Effector CD8-positive, alpha-beta T cell (primary cell): ENCODE measurements around the gene ITCH.
"Not testable (repeated sequence)": the region's sequence is repeated elsewhere in the genome, so short reads cannot be mapped to it uniquely, and the experiment has no call there.

ENCODE experiments used
- DNase-seq: peaks from one replicate; lab custom pipeline; 2025; lab: John Stamatoyannopoulos, UW

Gene ITCH

DNA sequence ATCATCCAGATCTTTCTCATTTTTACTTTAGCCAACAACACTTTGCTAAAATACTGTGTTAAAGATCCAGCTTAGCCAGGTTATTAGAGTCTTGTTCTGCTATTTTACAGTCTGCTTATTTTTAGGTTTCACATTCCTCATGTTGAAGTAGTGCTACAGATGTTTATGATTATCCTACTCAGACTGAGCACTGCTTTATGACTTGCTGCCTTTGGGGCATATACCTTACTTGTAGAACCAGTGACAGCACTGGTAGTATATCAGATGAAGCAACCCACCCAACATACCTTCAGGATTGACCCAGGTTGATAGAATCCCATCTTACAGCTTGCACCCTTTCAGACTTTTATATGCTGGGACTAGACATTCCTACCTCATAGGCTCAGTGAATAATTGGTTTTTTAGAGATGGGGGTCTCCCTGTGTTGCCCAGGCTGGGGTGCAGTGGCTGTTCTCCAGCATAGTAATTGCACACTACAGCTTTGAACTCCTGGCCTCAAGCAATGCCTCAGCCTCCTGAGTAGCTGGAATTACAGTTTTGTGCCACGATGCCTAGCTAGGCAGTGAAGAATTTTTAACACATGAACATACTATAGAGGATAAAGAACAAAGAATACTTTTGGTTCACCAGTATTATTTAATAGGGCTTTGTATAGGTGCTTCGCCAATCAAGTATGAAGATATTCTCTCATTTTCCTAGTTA, 89.4 kb downstream of the ITCH start:
- DNase-seq = no peak

DNA sequence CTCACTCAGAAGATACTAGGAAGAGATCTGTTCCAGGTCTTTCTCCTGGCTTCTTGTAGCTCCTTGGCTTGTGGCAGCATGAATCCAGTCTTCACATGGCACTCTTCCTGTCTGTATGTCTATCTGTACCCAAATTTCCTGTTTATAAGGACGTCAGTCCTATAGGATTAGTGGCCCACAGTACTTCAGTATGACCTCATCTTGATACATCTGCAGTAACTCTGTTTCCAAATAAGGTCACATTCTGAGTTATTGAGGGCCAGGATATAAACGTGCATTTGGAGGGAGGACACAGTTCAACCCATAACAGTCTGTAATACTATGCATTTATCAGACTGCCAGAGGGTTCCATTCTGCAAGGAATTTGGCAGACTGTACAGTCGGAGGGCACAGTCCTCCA, 95.6 kb downstream of the ITCH start:
- no peak for DNase-seq

DNA sequence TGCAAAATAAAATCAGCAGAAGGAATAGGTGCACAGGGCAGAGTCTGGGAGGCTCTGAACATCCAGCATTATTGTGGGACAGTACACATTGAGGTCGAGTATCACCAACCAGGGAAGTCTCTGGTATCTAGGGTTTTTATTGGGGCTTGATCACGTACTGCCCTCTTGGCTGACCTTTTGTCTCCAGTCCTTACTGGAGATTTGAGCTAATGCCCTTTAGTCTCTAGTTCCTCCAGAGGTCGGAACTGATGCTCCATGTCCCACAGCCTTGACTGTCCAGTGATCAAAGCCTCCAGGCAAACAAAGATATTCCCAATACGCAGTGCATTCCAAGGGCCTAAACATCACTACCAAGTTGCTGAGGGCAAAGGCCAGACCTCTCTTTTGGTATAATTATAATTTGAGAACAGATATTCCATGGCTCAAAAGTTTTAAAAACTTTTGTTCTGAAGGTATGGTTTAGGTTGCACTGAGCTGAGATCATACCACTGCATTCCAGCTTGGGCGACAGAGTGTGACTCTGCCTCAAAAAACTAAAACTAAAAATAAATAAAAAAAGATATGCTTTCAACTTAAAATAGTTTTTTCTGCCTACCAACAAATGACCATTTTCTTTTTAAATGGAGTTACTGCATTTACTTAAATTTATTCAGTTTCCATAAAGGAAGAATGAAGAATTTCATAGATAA, 96.3 kb downstream of the ITCH start:
- no peak for DNase-seq

DNA sequence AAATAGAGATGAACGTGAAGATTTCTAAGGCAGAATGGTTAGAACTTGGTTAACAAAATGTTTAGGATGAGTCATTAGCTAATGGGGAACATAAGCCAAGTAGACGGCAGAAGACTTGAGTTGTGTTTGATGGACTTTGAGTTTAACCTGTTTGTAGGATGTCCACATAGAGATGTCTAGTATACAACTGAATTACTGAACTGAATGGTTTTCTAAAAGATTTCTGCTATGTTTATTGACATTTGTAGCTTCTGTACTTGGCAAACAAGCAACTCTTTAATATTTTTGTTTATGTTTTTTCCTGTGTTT, 98.7 kb downstream of the ITCH start:
- no peak for DNase-seq

DNA sequence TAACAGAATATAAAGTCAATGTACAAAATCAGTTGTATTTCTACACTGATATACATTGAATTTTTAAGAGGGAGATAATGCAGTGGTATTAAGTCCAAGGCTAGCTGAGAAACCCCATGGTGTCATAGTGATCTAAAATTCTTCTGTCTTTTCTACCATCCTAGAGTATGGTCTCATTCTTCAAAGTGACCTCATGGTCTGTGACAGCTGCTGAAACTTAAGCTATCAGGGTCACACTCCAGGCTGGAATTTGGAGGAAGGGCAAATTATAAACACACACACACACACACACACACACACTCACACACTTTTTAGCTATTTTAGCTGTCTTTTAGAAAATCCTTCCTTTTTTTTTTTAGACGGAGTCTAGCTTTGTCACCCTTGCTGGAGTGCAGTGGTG, 105.9 kb downstream of the ITCH start:
- DNase-seq = no peak

DNA sequence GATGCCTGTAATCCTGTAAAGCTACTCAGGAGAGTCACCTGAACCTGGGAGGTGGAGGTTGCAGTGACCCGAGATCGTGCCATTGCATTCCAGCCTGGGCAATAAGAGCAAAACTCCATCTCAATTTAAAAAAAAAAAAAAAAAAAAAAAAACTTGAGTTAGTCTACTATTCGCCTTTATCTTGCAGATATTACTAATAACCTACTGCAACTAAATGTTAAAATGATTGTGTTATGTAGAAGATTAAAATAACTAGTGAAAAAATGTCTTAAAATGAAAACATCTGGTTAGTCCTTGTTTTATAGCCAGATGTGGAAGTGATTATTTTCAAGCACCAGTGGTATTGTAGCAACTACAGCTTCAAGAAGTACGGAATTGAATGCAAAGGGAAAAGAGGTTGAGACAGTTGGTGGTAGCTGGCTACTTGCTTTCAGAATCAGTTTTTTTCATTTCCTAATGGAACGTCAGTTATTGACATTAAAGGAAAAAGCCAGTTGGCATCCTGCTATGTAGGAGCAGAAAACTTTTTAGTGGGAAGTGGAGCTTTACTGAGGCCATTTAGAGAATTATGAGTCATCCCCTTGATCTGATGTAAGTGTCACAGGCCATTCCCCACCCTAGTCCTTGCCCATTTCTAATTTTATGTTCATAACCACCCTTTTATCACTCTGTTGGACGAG, 109.3 kb downstream of the ITCH start:
- no peak for DNase-seq

DNA sequence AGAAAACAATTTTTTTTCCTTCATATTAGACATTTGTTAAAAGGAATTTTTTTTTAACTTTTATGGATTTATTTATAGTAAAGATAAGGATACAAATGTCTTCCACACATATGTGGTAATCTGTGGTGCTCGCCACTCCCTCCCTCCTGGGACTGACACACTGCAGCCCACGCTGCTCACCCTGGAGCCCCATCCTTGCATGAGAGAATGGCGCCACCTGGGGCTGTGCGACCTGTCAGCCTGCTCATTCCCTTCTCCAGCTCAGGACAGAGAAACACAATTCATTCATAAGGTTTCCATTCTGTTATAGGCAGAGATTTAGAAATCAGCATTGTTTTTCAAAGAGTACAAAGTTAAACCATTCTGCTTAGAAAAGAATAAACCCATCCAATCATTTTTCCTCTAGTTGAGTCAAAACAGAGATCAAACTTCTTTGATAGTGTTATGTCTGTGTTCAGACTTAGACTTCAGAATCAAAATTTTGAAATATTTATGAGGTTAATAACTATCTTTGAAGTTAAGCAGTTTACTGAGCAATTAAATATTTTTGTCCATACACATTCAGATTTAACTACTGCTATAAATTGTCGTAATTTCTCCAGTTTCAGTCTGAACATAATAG, 110.3 kb downstream of the ITCH start:
- DNase-seq = no peak

DNA sequence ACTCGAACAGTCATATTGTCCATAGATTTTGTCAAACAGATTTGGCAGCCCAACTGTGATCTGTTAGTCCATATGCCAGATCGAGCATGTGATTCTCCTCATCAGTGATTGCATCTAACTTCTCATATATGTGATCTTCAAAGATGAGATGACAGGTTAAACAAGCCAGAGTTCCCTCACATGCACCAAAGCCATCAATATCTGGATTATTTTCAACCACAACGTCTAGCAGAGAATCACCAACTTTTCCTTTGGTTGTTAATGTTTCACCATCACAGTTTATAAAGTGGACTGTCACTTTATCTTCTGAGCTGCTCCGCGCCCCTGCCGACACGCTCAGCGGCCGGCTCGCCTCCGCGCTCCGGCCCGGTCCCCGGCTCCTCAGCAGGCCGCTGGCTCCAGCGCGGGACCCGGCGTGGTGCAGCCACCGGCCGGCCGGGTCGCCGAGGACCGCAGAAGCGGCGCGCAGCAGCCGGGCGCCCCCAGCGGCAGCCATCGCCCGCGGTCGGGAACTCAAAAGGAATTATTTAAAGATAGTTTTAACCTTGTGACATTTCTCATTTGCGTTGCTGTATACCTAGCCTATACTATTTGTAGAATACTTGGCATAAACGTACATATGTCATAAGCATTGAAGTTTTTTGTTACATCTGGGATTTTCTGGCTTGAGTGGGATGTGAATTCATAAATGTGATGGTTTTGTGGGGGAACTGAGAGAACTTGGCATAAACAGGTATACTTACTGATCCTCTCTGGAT, 113.1 kb downstream of the ITCH start:
- DNase-seq = no peak

DNA sequence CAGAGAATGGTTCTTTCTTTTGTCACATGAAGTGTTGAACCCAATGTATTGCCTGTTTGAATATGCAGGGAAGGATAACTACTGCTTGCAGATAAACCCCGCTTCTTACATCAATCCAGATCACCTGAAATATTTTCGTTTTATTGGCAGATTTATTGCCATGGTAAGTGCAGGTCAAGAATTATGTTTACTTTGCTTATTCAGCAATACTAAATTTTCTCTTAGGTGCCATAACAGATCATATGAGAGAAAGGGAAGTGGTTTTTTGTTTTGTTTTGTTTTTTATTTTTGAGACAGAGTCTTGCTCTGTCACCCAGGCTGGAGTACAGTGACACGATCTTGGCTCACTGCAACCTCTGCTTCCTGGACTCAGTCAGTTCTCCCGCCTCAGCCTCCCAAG, 116.6 kb downstream of the ITCH start:
- DNase-seq = no peak

DNA sequence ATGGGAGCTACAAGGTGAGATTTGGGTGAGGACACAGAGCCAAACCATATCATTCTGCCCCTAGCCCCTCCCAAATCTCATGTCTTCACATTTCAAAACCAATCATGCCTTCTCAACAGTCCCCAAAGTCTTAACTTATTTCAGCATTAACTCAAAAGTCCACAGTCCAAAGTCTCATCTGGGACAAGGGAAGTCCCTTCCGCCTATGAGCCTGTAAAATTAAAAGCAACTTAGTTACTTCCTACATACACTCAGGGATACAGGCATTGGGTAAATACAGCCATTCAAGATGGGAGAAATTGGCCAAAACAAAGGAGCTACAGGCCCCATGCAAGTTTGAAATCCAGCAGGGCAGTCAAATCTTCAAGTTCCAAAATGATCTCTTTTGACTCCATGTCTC, 119.1 kb downstream of the ITCH start:
- DNase-seq = not testable (repeated sequence)

DNA sequence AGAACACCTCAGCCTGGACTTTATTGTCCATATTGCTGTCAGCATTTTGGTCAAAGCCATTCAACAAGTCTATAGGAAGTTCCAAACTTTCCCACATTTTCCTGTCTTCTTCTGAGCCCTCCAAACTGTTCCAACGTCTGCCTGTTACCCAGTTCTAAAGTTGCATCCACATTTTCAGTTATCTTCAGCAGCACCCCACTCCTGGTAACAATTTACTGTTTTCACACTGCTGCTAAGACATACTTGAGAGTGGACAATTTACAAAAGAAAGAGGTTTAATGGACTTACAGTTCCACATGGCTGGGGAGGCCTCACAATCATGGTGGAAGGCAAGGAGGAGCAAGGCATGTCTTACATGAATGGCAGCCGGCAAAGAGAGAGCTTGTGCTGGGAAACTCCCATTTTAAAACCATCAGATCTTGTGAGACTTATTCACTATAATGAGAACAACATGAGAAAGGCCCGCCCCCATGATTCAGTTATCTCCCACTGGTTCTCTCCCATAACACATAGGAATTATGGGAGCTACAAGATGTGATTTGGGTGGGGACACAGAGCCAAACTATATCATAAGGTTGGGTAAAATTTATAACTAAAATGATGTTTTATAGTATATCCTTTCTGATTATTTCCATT, 120.6 kb downstream of the ITCH start:
- DNase-seq = not testable (repeated sequence)

DNA sequence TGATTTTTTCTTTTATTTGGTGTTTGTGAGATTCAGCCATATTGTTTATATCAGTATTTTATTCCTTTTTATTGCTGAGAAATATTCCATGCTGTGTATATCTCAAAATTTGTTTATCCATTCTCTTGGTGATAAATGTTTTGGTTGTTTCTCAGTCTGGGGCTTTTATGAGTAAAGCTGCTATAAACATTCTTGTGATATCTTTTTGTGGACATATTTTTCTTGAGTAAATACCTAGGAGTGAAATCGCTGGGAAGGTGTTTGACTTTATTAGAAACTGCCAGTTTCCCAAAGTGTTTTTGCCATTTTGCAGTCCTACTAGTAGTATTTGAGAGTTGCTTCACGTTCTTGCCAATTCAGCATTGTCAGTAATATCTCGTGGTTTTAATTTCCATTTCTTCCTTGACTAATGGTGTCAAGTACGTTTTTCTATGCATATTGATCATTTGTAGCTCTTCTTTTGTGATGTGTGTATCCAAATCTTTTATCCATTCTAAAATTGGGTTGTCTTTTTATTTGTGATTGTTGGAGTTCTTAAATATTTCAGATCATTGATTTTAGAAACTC, 122.1 kb downstream of the ITCH start:
- no peak for DNase-seq

DNA sequence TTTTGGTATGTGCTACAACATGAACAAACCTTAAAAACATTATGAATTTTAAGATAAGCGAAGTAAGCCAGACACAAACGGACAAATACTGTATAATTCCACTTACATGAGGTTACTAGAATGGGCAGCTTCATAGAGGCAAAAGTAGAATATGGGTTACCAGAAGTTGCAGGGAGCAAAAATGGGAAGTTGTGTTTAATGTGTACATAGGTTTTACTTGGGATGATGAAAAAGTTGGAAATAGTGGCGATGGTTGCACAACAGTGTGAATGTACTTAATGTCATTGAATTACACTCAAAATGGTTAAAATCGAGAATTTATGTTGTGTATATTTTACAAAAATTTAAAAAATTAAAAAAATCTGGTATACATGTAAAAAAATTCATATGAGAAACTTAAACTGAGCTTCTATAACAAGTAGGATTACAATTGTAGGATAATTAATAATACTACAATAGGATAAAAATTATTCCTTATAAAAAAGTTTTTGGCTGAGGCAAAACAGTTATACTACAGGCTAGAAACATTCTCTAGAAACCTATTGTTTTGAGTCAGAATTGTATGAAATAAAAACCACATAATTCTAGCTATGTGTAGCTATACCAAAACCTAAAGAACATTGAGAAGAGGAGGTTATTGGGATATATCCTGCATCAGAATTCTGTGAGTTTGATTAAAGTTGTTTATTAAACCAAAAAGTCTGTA, 128.3 kb downstream of the ITCH start:
- DNase-seq = no peak

DNA sequence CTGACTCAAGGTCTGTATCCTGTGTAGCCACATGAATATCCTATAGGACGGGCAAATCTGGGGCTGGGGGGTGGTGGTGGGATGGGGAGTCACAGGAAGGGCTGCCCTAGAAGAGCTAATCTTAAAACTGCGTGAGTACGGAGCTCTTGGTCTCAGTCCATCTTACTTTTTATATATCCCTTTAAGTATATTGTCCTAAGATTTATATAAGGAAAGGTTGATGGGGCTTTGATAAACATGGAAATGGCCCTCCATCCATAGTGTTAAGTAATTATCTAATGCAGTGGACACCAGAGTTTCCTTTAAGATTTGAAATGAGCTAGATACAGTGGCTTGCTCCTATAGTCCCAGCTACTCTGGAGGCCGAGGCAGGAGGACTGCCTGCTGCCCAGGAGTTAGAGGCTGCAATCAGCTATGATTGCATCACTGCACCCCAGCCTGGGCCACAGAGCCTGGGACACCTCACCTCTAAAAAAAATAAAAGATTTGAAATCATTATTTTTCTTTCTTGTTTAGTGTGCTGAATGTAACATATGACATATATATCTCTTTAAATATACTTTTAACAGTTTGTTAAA, 128.9 kb downstream of the ITCH start:
- no peak for DNase-seq

DNA sequence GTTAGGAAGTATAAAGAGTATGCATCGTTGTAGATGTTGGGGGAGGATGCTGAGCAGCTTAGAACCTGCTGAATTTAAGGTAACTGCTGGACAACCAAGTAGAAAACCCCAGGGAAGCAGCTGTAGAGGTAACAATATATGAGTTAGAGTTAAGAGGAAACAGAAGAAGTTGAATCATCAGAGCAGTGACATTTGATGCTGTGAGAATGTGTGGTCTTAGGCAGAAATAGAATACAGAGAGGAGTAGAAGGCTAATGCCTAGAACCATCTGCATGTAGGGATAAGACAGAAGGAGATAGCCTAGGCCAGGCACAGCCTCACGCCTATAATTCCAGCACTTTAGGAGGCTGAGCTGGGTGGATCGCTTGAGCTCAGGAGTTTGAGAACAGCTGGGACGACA, 130.6 kb downstream of the ITCH start:
- no peak for DNase-seq

DNA sequence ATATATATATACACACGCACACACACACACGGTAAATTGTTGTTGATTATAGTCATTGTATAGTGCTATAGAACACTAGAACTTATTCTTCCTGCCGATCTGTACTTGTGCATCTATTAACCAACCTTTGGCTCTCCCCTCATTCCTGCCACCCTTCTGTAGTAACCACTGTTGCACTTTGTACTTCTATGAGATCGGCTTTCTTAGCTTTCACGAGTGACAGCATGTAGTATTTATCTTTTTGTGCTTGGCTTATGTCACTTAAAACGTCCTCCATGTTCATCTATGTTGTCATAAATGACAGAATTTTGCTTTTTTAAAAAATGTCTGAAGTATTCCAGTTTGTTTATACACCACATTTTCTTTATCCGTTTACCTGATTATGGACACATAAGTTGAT, 132.2 kb downstream of the ITCH start:
- no peak for DNase-seq

DNA sequence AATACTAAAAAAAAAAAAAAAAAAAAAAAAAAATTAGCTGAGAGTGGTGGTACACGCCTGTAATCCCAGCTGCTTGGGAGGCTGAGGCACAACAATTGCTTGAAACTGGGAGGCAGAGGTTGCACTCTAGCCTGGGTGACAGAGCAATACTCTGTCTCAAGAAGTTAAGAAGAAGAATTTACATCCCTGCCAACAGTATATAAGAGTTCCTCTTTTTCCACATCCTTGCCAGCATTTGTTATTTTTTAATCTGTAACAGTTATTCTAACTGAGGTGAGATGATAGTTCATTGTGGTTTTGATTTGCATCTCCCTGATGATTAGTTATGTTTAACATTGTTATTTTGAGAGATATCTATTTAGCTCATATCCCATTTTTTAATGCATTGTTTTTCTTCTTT, 132.8 kb downstream of the ITCH start:
- no peak for DNase-seq

DNA sequence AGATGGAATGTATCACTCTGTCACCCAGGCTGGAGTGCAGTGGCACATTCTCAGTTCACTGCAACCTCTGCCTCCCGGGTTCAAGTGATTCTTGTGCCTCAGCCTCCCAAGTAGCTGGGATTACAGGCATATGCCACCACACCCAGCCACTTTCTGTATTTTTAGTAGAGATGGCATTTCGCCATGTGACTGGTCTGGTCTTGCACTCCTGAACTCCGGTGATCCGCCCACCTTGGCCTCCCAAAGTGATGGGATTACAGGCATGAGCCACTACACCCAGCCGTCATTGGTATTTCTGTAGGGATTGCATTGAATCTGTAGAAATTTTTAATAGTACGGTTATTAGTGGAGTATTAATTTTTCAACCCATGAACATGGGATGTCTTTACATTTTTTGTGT, 134.5 kb downstream of the ITCH start:
- DNase-seq = not testable (repeated sequence)

DNA sequence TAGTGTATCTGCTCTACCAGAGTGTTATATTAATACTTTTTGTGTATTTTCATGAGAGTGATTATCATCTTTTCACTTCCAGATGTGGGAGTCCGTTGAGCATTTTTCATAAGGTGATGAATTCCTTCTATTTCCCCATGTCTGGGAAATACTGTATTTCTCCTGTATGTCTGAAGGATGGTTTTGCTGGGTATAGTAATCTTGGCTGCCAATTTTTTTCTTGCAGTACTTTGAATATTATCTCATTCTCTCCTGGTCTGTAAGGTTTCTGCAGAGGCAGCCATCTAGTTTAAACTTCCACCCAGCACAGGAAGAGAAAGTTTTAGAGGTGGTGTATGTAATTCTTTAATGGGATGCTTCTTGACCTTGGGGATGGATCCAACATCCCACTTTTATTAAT, 137.8 kb downstream of the ITCH start:
- DNase-seq = no peak

DNA sequence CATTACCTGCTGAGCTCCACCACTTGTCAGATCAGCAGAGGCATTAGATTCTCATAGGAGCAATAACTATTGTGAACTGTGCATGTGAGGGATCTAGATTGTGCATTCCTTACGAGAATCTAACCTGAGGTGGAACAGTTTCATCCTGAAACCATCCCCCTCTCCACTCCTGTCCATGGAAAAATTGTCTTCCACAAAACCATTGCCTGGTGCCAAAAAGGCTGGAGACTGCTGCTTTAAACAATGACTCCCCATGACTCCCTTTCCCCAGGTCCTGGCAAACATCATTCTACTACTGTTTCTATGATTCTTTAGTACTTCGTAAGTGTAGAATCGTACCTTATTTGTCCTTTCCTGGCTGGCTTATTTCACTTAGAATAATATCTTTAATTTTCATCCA, 143.4 kb downstream of the ITCH start:
- DNase-seq = no peak
